Left cardiac atrium (tissue), 4 donors: ENCODE data around the gene SLC1A7. TPM values are rescaled to one million over a fixed set of nuclear protein-coding genes. Genes with fewer than 3 reads are reported as not detected.

Experiments used
- ATAC-seq, 2 donors: fragments of 200-7000 bp; cut with Tn5 transposase; one replicate each; pipeline ENCODE4 v1.9.1; 2020; ENCODE audit warnings: mild to moderate bottlenecking in 2 of 2, moderate library complexity in 2 of 2
- DNase-seq: peaks from one replicate; pipeline ENCODE4 v3.0.0-alpha.2; 2020
- intact Hi-C, 2 donors: fragments of 100-400 bp; cut with DNase I; formaldehyde crosslinking; loops; one replicate each; pipeline versions ENCODE4 v1.14.1 to v1.15.1; 2022 to 2023
- total RNA-seq, 2 donors: library from RNA; stranded (reverse); fragmentation: NEBNext Ultra II Directional; extraction: Animal tissue kit (Norgen Biotek cat#: 25700); gene quantifications; one replicate each; pipeline ENCODE4 v1.2.1, GENCODE V29; 2021
- donor health status: DM: no; HTN: yes; CAD: no.
- donor health status: DM: no; HTN: yes; CAD: no; lungs with severe emphysema.
- donor health status: DM: yes; HTN: yes; CAD: no.
- donor health status: Dilated cardiomyopathy.

The SLC1A7 gene
- total RNA-seq, 2 donors from 2014 or later: 0.31 to 0.85 TPM

DNA sequence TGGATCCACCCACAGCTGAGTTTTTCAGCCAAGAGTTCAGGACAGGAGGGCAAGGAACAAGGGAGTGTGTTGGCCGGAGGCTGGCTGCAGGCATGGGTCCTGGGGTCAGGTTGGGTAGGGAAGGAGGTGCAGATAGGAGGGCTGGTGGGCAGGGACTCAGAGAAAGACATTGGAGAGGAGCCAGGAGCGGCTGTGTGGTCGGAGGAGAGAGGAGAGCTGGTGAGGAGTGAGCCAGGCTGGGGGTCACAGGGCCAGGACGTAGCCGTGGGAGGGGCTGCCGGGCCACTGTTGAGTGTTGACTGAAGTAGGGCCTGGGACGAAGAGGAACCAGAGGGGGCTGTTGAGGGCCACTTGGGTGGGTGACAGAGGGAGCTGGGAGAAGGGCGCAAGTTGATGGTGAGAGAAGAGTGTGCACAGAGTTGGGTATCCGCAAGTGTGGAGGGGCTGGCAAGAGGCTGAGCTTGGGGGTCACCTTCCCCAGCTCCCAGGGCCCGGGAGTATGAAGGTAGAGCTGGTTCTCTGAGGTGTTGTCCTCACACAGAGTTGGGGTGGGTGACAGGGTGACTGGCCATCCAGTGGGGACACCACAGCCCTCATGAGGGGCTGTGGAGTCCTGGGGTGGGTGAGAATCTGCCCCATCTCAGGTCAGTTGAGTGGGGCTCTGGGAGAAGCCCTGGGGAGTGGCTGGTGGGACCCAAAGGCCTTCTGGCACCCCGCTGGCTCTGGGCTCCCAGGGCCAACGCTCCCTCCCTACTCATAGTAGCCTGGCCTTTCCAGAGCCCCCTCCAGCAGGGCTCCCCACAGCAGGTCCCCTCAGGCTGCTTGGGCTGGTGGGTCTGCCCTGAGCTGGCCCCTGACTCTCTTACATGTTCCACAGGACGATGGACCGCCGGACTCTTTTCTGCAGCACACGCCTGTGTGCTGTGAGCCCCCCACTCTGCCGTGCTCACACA lies 58.5 kb downstream of the SLC1A7 start:
- ATAC-seq: no peak
- no peak for DNase-seq
- intact Hi-C loops: no loop called here

DNA sequence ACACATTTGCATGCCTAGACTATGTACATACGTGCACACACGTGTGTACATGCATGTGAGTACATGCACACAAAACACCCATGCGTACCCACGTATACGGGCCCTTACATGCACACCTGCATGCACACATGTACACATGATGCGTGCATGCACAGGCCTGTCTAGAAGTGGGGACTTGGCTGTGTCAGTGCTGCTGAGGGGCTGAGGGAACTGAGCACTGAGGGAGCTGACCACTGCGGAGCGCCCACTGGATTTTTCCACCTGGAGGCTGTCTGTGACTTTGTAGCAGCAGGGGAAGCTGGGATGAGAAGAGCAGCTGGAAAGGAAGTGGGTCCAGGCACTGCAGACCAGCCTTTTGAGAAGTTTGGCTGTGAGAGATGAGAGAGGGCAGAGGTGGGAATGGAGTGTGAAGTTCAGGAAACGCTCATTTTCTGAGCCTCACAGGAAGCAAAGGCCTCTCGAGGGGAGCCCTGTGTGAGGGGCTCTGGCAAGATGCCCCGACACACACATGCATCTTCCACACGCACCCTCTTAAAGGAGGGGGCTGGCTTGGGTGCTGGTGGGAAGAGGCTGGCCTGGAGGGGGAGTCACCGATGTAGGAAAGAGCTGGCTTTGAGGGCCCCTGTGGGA lies 59.5 kb downstream of the SLC1A7 start:
- DNase-seq (no peak), ATAC-seq (no peak)
- intact Hi-C loops: no loop called here

DNA sequence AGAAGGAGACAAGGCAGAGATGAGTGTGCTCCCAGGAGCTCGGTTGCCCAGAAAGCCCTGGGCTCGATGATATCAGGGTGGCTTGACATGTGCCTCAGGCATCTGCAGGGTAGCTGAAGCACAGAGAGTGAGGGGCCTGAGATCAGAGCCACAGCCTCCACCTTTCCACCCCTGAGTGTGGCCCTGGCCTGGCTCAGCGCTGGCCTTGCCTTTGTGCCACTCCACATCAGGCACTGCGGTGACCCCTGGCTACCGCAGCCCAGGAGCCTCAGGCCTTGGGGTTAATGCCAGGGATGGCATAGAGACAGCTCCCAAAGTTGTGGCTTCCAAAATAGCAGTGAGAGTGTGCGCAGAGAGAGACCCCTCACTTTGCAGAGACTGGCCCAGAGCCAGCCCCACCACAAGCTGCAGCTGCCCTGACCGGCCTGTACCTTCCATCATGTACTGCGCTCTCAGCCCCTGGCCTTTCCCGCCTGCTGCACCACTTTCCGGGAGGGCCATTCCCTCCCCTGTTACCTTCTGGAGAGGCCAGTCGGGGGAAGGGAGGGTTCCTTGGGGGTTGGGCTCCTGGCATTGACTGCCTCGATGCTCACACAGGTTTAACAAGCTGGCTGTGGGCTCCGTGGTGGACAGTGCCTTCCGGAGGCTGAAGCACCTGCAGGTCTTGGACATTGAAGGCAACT lies 60.9 kb downstream of the SLC1A7 start:
- no peak for DNase-seq
- intact Hi-C loops: no loop called here
- ATAC-seq: no peak

DNA sequence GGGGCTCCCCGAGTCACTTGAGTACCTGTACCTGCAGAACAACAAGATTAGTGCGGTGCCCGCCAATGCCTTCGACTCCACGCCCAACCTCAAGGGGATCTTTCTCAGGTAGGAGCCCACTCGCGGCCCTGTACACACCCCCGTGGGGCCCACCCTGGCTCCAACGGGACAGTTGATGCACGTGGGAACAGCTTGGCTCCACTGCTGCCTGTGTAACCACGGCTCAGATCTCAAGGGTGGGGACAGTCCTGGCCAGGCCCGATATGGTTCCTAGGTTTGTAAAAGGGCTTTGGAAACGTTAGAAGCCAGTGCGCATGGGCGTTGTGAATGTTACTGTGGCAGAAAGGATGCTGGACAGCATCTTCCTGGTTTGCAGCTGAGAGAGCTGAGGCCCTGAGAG lies 61.7 kb downstream of the SLC1A7 start:
- ATAC-seq: no peak
- intact Hi-C loops: no loop called here
- no peak for DNase-seq

DNA sequence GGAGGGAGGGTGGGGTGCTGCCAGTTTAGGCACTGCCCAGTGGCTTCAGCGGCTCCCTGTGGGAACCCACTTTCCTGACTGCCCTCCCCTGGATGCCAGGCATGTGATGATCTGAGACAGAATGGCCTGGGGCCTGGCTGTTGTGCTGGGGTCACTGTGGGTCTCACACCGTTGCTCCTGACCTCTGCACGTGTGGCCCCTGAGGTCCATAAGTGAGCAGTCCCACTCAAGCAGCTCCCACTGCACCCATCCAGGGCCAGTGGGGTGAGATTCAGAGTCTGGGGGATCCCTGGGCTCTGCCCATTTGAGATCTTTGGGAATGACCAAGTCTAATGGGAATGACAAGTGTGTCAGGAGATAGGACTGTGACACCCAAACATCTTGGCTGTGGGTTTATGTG lies 62.4 kb downstream of the SLC1A7 start:
- DNase-seq: no peak
- intact Hi-C loops: no loop called here

DNA sequence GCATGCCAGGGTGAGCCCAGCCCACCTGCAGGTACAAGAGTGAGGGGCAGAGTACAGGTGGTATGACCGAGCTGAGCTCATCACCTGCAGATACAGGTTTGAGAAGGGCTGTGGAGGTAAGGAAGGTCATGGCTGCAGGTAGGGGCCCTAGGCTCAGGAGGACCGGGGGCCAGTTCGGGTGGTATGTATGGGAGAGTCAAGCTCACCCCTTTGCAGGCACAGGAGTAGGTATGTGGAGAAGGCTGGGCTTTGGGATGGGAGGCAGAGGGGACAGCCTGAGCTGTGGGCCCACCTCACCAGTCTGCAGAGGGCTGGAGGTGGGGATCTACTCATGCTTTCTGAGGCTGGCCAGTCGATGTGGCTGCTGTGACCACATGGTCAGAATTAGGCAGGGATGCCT lies 63.2 kb downstream of the SLC1A7 start:
- ATAC-seq (no peak), DNase-seq (no peak)
- intact Hi-C loops: no loop called here

More for the DNA sequence above, 62.4 kb downstream of the SLC1A7 start:
- no peak for ATAC-seq

DNA sequence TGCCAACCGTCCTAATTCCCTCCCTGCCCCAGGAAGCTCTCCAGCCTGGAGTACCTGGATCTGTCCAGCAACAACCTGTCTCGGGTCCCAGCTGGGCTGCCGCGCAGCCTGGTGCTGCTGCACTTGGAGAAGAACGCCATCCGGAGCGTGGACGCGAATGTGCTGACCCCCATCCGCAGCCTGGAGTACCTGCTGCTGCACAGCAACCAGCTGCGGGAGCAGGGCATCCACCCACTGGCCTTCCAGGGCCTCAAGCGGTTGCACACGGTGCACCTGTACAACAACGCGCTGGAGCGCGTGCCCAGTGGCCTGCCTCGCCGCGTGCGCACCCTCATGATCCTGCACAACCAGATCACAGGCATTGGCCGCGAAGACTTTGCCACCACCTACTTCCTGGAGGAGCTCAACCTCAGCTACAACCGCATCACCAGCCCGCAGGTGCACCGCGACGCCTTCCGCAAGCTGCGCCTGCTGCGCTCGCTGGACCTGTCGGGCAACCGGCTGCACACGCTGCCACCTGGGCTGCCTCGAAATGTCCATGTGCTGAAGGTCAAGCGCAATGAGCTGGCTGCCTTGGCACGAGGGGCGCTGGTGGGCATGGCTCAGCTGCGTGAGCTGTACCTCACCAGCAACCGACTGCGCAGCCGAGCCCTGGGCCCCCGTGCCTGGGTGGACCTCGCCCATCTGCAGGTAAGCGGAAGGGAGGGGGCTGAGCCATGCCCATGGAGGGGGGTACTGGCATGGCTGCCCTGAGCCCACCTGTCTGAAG lies 63.9 kb downstream of the SLC1A7 start:
- DNase-seq: no peak
- intact Hi-C loops: no loop called here

DNA sequence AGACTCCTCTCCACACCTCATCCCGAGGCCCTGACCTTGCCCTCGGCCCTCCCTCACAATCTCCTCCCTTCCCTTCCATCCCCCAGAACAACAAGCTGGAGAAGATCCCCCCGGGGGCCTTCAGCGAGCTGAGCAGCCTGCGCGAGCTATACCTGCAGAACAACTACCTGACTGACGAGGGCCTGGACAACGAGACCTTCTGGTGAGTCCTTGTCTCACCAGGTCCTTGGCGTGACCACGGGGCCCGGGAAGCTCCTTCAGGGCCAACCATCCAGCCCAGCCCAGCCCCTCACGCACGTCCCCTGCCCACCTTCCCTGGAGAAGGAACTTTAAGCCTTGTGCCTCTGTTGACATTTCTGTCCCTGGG lies 64.9 kb downstream of the SLC1A7 start:
- intact Hi-C loops: no loop called here
- ATAC-seq: no peak
- DNase-seq: peak; percentile 16

More for the DNA sequence above, 63.9 kb downstream of the SLC1A7 start:
- no peak for ATAC-seq

DNA sequence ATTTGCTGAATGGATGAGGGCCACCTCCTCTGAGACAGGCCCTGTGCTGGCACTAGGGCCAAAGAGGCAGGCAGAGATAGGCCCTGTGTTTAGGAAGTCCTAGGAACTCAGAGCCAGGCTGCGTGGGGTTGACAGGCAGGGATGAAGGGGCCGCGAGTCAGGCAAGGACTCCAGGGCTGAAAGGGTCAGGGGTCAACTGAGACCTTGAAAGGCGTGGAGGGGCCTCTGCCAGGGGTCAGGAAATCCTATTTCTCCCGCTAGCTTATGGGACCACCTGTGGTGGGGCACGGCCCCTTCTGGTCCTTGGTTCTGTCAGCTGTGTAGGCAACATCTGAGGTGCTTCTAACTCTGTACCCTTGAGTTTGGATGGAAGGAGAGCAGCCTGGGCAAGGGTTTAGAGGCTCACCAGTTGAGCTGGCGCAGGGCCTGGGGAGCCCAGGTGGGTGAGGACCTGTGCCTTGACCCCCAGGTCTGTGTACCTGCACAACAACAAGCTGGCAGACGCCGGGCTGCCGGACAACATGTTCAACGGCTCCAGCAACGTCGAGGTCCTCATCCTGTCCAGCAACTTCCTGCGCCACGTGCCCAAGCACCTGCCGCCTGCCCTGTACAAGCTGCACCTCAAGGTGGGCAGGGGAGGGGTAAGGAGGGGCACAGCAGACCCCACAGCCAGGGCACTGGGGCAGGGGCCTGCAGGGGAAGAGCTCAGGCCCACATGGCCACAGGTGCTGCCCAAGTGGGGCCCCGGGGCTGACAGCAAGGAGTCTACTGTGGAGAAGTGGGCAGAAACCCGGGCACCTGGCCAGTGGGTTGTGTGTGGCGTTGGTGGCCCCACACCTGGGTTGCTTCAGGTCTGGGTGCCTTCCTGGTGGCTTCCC lies 65.5 kb downstream of the SLC1A7 start:
- no peak for ATAC-seq
- DNase-seq: peak; percentile 19
- intact Hi-C loops: no loop called here

DNA sequence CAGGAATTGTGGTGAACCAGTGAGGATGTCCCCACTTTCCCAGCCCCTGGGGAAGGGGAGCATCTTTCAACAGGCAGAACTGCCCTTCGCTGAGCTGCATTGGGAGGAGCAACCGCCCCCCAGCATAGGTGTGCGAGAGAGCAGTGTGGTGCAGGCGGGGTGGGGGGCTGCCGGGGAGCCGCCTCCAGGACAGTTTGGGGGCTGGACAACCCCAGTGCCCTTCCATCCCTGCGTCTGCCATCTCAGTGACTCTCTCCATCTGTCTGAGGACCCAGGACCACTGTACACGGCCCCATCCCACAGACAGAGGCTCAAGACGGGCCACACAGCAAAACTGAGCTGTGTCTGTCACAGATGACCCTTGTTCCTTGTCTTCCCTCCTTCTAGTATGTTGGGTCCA lies 66.3 kb downstream of the SLC1A7 start:
- ATAC-seq: no peak
- intact Hi-C loops: no loop called here
- peak; percentile 7 for DNase-seq

DNA sequence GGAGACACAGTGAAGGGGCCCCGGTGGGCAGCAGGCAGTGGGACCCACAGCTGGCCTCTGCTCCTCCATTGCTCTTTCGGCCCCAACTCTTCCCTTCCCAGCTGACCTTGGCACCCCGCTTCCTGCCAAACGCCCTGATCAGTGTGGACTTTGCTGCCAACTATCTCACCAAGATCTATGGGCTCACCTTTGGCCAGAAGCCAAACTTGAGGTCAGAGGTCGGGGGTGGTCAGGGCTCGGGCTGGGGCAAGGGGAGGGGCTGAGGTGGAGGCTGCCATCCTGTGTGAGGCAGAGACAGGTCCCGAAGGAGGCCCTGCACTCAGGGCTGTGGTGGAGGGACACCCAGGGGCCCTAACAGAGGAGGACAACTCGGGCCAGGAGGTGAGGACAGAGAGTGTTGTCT lies 66.7 kb downstream of the SLC1A7 start:
- DNase-seq (peak; percentile 18), ATAC-seq (no peak)
- intact Hi-C loops: no loop called here

DNA sequence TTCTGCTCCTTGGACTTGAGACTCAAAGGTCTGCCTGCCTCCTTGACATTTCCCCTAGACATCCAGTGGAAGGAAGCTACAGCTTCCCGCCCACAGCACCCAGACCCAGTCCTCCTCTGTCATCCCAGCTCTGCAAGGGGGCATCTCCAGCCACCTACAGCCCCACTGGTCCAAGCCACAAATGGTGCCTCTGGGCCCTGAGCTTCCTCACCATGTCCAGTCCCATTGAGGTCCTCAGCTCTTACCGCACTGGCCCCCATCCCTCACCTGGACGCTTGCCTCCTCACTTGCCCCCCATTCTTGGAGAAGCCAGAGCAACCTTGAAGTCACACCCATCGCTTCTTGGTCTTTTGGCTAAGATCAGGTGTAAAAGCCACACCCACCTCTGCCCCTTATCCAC lies 67.2 kb downstream of the SLC1A7 start:
- intact Hi-C loops: no loop called here
- no peak for ATAC-seq
- peak; percentile 15 for DNase-seq

DNA sequence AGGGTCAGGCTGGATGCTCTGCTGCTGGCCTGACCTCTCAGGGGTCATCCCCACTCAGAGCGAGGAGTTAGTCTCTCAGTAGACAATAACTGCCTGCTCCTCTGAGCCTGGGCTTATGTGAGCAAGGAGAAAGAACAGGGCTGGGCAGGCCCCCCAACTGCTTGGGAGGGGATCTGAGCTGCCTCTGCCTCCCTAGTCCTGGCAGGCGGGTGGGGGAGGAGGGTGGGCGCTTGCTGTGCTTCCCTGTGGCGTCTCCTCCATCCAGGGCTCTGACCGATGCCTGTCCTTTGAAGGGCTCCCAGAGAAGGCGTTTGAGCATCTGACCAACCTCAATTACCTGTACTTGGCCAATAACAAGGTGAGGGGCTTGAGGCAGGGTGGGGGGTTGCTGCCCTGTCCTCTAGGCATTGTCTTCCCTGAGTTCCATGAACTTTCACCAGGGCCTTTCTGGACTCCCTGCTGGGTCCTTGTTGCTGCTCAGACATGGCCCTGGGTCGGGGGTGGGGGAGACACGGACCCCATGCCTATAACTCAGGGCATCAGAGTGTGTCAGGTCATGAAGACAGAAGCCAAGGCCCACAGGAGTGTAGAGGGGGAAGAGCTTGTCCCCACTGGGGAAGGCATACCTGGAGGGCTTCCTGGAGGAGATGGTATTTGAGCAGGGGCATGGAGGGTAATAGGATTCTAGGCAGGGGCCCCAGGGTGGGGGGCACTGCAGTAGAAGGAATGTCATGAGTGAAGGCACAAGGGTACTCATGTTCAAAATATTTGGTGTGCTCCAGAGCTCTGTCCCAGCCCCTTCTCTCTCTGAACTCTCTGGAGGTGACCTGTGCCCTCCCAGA lies 67.9 kb downstream of the SLC1A7 start:
- intact Hi-C loops: no loop called here
- ATAC-seq (no peak), DNase-seq (peak; percentile 0)

DNA sequence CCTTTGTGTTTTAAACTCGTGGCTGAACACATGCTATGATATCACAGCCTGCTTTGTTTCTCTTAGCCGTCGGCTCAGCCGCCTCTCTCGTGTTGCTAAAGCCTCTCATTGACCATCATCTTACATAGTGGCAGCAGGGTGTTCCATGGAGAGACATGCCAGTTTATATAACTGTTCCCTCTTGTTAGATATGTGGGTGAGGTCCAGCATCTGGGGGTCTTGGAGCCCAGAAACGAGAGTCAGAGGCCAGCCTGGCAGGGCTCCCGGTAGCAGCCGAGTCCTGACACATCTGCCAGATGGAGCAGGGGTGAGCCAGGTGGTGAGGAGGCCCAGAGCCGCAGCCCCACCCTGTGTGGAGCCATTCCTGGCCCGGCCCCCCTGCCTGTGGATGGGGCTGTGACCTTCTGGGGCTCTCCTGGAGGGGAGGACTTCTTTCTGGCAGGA lies 68.5 kb downstream of the SLC1A7 start:
- DNase-seq: peak; percentile 45
- ATAC-seq: peak; percentile 62 to 77
- intact Hi-C loops: no loop called here

DNA sequence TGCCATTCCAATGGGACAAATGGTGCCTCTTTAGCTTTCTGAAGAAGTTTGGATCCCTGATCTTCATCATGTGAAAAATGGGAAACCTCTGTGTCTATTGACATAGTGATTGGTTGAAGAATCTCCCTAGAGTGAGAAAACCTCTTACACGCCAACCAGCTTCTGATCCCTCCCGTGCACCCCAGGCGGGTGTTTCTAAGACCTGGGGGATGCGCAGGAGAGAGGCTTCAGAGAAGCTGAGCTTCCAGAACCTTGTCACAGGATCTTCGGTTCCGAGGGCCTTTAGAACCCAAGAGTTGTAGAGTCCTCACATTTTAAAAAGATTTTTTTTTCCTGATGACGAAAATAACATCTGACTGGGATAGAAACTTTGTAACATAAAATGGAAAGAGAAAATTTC lies 69.2 kb downstream of the SLC1A7 start:
- DNase-seq: peak; percentile 6
- intact Hi-C loops: no loop called here
- ATAC-seq: no peak

DNA sequence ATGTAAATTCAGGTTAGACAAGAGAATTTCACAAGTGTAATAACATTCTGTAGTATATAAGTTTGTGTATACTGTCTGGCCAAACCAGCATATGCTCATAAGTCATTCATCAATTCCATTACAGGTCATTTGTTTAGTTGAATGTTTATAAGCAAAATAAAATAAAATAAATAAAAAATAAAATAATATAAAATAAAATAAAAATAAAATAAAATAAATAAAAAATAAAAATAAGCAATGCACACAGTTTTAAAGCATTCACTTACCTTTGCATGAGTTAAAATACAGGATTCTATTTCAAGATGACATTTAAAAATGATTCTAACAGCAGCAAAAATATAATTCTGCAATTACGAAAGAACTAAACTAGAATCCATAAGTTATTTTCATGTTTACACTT lies 70.5 kb downstream of the SLC1A7 start:
- ATAC-seq: no peak
- DNase-seq: no peak
- intact Hi-C loops: no loop called here

DNA sequence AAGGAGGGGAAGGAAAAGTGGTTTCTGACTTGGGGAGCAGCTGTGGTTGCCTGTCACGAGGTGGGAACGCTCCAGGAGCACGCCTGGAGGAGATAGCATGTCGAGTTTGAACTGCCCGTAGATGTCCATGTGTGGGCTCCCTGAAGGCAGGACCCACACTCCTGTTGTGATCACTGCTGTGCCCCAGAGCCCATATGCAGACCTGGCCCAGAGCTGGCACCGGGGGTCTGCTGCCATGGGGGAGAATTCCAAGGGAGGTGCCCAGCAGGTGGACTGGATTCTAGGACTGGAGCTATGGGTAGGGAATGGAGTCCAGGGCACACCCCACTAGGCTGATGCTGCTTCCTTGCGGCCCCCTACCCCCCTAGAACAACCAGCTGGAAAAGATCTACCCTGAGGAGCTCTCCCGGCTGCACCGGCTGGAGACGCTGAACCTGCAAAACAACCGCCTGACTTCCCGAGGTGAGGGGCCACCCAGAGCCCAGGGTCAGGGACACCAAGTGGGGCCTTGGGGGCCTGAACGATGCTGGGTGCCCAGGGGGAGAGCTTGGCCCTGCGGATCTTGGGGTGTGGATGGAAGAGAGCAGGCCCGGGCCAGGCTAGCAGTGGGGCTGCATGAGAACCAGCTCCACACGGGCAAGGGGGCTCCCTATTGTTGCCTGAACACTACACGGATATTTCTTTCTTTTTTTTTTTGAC lies 71.1 kb downstream of the SLC1A7 start:
- peak; percentile 5 for DNase-seq
- intact Hi-C loops: no loop called here
- ATAC-seq: no peak
